Uterus (tissue), 4 donors: Measurements from ENCODE around the gene NEDD4. TPM values are rescaled to one million over a fixed set of nuclear protein-coding genes. Genes with fewer than 3 reads are reported as not detected.

Source experiments
- DNase-seq, 2 donors: peaks; one replicate each; pipeline ENCODE4 v3.0.0-alpha.2; 2019 to 2020
- H3K27ac ChIP-seq, 2 donors: fragments of 200-600 bp; sonication (generic); 1 replicate in 1 of 2; 2 replicates in 1 of 2; pipeline ENCODE4 v1.5.1; 2016 to 2018
- H3K27me3 ChIP-seq, 2 donors: fragments of 200-600 bp; sonication (generic); one replicate each; pipeline ENCODE4 v1.5.1; 2018 to 2019; ENCODE audit warnings: control low read depth in 1 of 2
- H3K36me3 ChIP-seq, 2 donors: fragments of 200-600 bp; sonication (generic); one replicate each; pipeline ENCODE4 v1.5.1; 2019; ENCODE audit warnings: control low read depth in 1 of 2
- H3K4me1 ChIP-seq, 2 donors: fragments of 200-600 bp; sonication (generic); one replicate each; pipeline ENCODE4 v1.5.1; 2018 to 2019; ENCODE audit warnings: control low read depth in 1 of 2
- H3K4me3 ChIP-seq, 2 donors: fragments of 200-600 bp; sonication (generic); 1 replicate in 1 of 2; 2 replicates in 1 of 2; pipeline ENCODE4 v1.5.1; 2018 to 2019; ENCODE audit warnings: mild to moderate bottlenecking in 1 of 2
- H3K9me3 ChIP-seq, 2 donors: fragments of 200-600 bp; sonication (generic); one replicate each; pipeline ENCODE4 v1.5.1; 2019; ENCODE audit warnings: control low read depth in 1 of 2
- CTCF ChIP-seq, 4 experiments: fragments of 200-600 bp in 2 of 4; fragments of 450-650 bp in 2 of 4; sonication (generic) in 2 of 4; IDR thresholded peaks; one replicate each; pipeline ENCODE4 v1.5.1; 2016 to 2019; ENCODE audit warnings: antibody characterized with exemption in 4 of 4, mild to moderate bottlenecking in 2 of 4, moderate library complexity in 1 of 4
- POLR2A ChIP-seq, 2 donors: fragments of 450-650 bp; IDR thresholded peaks; one replicate each; pipeline ENCODE4 v1.6.1; 2016; ENCODE audit warnings: antibody characterized with exemption in 2 of 2, mild to moderate bottlenecking in 1 of 2, moderate library complexity in 1 of 2
- intact Hi-C: fragments of 100-400 bp; cut with DNase I; formaldehyde crosslinking; loops from one replicate; pipeline ENCODE4 v1.15.1; 2023; ENCODE audit warnings: low total_unique reads
- total RNA-seq, 4 donors: library from RNA; depleted of rRNA in 3 of 4; stranded (reverse); fragments of >200 nt in 3 of 4; gene quantifications; one replicate each; pipeline versions ENCODE4 v1.1.0 to v1.2.4, GENCODE V29; 2014 to 2023
- donor health status: DM: yes; HTN: yes; CAD: no.

NEDD4 gene
- total RNA-seq, 4 donors from 2014 or later = 13.3 to 44.0 (median 35.6) TPM

GRCh38 chr15:55914446-55914845 lies 79.0 kb downstream of the NEDD4 start:
- no peak overlapping the region for H3K4me3 ChIP-seq
- TF ChIP-seq CTCF (IDR thresholded peaks at IDR 0.05) (no peak), POLR2A (IDR thresholded peaks at IDR 0.05) (no peak)
- no peaks in the 10 kb centered on the region for H3K9me3 ChIP-seq
- intact Hi-C loops = no loop called here
- no peak for DNase-seq
- H3K4me1 ChIP-seq = no peaks in the 10 kb centered on the region
- no peak overlapping the region for H3K27ac ChIP-seq
- H3K36me3 ChIP-seq = no peaks in the 10 kb centered on the region
- no peaks in the 10 kb centered on the region for H3K27me3 ChIP-seq

DNA sequence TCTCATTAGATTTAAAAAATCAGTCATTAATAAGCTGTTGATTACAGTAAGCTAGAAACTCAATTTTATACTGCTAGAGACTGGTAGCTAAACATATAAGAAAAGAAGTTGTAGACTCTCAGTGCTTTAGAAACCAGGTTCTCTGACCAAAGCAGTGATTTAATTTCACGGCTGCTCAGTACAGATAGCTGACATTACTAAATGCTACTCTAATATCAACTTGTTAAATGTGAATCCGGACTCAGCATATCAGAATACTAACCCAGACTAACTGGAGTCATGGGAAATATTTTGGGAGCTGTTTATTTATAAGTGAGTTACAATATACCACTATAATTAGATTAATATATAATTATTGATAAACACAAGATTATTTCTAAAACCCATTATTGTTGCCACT lies 80.4 kb downstream of the NEDD4 start:
- no peak for TF ChIP-seq POLR2A (IDR thresholded peaks at IDR 0.05)
- no peak for TF ChIP-seq CTCF (IDR thresholded peaks at IDR 0.05)
- intact Hi-C loops = no loop called here
- Histone ChIP-seq H3K27ac (no peak overlapping the region), H3K36me3 (no peaks in the 10 kb centered on the region), H3K4me1 (no peaks in the 10 kb centered on the region), H3K4me3 (no peak overlapping the region), H3K9me3 (no peaks in the 10 kb centered on the region), H3K27me3 (no peaks in the 10 kb centered on the region)
- no peak for DNase-seq

DNA sequence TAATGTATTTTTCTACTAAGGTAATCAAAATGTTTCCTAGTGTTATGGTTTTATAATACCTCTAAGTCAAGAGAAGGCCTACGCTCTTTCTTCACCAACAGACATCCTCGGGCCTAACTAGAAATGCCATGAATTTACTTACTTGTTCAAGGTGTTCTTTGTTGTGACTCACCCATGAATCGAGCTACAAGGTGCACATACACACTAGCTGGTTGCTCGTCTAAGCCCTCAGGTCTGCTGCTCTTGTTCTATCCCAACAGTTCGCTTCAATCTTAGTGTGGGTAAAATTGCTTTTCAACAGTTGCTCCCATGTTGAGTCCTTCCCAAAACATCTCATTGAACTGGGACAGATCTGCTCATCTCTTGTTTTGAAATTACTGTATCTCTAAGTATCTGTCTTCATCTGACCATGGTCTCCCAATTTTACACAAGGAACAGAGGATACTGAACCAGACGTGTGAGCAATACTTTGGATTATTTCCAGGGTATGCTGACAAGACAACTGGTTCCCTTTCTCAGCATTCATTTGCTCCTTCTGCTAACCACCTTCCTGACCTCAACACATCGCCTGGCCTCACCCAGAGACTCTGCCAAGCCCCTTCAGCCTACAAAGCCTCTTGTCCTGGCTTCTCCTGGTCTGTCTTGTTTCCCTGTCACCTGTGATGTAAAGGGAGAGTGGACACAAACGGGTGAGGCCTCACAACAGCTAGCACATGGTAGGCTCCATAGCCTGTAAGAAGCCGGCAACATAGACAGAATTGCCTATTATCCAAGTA lies 84.2 kb downstream of the NEDD4 start:
- H3K9me3 ChIP-seq = no peaks in the 10 kb centered on the region
- no peaks in the 10 kb centered on the region for H3K27me3 ChIP-seq
- intact Hi-C loops = no loop called here
- no peak for TF ChIP-seq POLR2A (IDR thresholded peaks at IDR 0.05)
- no peak for TF ChIP-seq CTCF (IDR thresholded peaks at IDR 0.05)
- H3K4me1 ChIP-seq = no peaks in the 10 kb centered on the region
- H3K4me3 ChIP-seq = no peak overlapping the region
- no peaks in the 10 kb centered on the region for H3K36me3 ChIP-seq
- no peak for DNase-seq
- no peak overlapping the region for H3K27ac ChIP-seq

DNA sequence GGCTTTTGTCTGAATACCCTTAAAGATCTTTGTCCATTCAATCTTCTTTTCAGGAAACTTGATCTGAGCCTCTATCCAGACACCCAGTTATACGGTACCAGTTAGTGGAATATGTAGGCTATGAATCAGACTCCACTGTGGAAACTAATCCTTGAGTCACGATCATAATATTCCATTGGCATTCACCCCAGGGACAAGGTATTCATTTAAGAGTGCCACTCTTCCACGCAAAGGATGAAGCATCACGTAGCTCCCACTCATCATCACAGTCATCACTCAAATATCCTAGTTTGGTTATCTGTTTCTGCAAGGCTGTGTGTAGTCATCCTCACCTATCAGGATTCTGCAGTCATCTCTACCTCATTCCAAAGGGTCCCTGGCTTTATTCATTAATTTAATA lies 85.6 kb downstream of the NEDD4 start:
- intact Hi-C loops = no loop called here

More for the DNA sequence above, 85.6 kb downstream of the NEDD4 start:
- no peak overlapping the region for H3K27ac ChIP-seq
- no peaks in the 10 kb centered on the region for H3K27me3 ChIP-seq
- DNase-seq = no peak
- no peaks in the 10 kb centered on the region for H3K4me1 ChIP-seq
- no peaks in the 10 kb centered on the region for H3K9me3 ChIP-seq
- TF ChIP-seq POLR2A (IDR thresholded peaks at IDR 0.05) (no peak), CTCF (IDR thresholded peaks at IDR 0.05) (no peak)
- no peak overlapping the region for H3K4me3 ChIP-seq
- no peaks in the 10 kb centered on the region for H3K36me3 ChIP-seq
